HG03521 (cell line): ENCODE data around the gene PKP4.
"Not testable (repeated sequence)": the region's sequence is repeated elsewhere in the genome, so short reads cannot be mapped to it uniquely, and the experiment has no call there.

Experiments used
- ATAC-seq: cut with Tn5 transposase; IDR thresholded peaks from one replicate; pipeline ENCODE4 v1.9.1; 2021; ENCODE audit warnings: mild to moderate bottlenecking, moderate library complexity; ENCODE audit not compliant: unreplicated experiment

Gene PKP4

GRCh38 chr2:158472829-158473228 lies 16.1 kb downstream of the PKP4 start:
- not testable (repeated sequence) for ATAC-seq

- ATAC-seq, result not testable (repeated sequence)
Measured at GRCh38 chr2:158473300-158473699, 16.5 kb downstream of the PKP4 start.

GRCh38 chr2:158473719-158474392 lies 17.1 kb downstream of the PKP4 start:
- no peak for ATAC-seq

GRCh38 chr2:158474526-158475011 lies 17.8 kb downstream of the PKP4 start:
- not testable (repeated sequence) for ATAC-seq

GRCh38 chr2:158477202-158477601 lies 20.4 kb downstream of the PKP4 start:
- ATAC-seq, result no peak

- ATAC-seq, result no peak
Measured at GRCh38 chr2:158478237-158478636, 21.5 kb downstream of the PKP4 start.

GRCh38 chr2:158478816-158479215 lies 22.1 kb downstream of the PKP4 start:
- ATAC-seq, result no peak

GRCh38 chr2:158481116-158481515 lies 24.4 kb downstream of the PKP4 start:
- ATAC-seq, result no peak

GRCh38 chr2:158482594-158482993 lies 25.8 kb downstream of the PKP4 start:
- no peak for ATAC-seq

- ATAC-seq, result peak; percentile 41
Measured at GRCh38 chr2:158484892-158485556, 28.3 kb downstream of the PKP4 start.

GRCh38 chr2:158486150-158486969 lies 29.6 kb downstream of the PKP4 start:
- no peak for ATAC-seq

GRCh38 chr2:158486970-158487325 lies 30.2 kb downstream of the PKP4 start:
- no peak for ATAC-seq

- ATAC-seq, result no peak
Measured at GRCh38 chr2:158487419-158487818, 30.7 kb downstream of the PKP4 start.

GRCh38 chr2:158488442-158489216 lies 31.9 kb downstream of the PKP4 start:
- no peak for ATAC-seq

- no peak for ATAC-seq
Measured at GRCh38 chr2:158489366-158490112, 32.8 kb downstream of the PKP4 start.

GRCh38 chr2:158491072-158491471 lies 34.3 kb downstream of the PKP4 start:
- no peak for ATAC-seq

GRCh38 chr2:158493458-158493857 lies 36.7 kb downstream of the PKP4 start:
- no peak for ATAC-seq

GRCh38 chr2:158495175-158495574 lies 38.4 kb downstream of the PKP4 start:
- no peak for ATAC-seq

- ATAC-seq, result no peak
Measured at GRCh38 chr2:158496986-158497385, 40.2 kb downstream of the PKP4 start.

GRCh38 chr2:158497486-158497885 lies 40.7 kb downstream of the PKP4 start:
- ATAC-seq, result no peak
